ENCODE data around the gene HOXA11. TPM values are rescaled to one million over a fixed set of nuclear protein-coding genes. Genes with fewer than 3 reads are reported as not detected.

Gene HOXA11
- polyA plus RNA-seq, 3 donors: 30.6 to 39.2 (median 37.7) TPM

GRCh38 chr7:27197137-27198042 lies 12.4 kb upstream of the HOXA11 start:
- DNase-seq: no peak

GRCh38 chr7:27196287-27196767 lies 11.3 kb upstream of the HOXA11 start:
- peak; percentile 82 for DNase-seq

- no peak for DNase-seq
Measured at GRCh38 chr7:27194686-27195379, 9.8 kb upstream of the HOXA11 start.

- no peak for DNase-seq
Measured at GRCh38 chr7:27194002-27194352, 8.9 kb upstream of the HOXA11 start.

- DNase-seq: no peak
Measured at GRCh38 chr7:27193335-27194001, 8.4 kb upstream of the HOXA11 start.

GRCh38 chr7:27192546-27193334 lies 7.7 kb upstream of the HOXA11 start:
- no peak for DNase-seq

- no peak for DNase-seq
Measured at GRCh38 chr7:27191833-27192545, 7.0 kb upstream of the HOXA11 start.

GRCh38 chr7:27191161-27191731 lies 6.2 kb upstream of the HOXA11 start:
- DNase-seq: no peak

GRCh38 chr7:27189997-27190748 lies 5.1 kb upstream of the HOXA11 start:
- DNase-seq: no peak

- DNase-seq: peak; percentile 86
Measured at GRCh38 chr7:27189295-27189996, 4.4 kb upstream of the HOXA11 start.

GRCh38 chr7:27188386-27189294 lies 3.6 kb upstream of the HOXA11 start:
- no peak for DNase-seq

GRCh38 chr7:27187475-27188385 lies 2.7 kb upstream of the HOXA11 start:
- no peak for DNase-seq

GRCh38 chr7:27186668-27187474 lies 1.8 kb upstream of the HOXA11 start:
- DNase-seq: no peak

GRCh38 chr7:27185854-27186667 lies 1.0 kb upstream of the HOXA11 start:
- no peak for DNase-seq

- DNase-seq: no peak
Measured at GRCh38 chr7:27184337-27185012, 557 bp downstream of the HOXA11 start.

All from renal pelvis (tissue), 4 donors.